Trophoblast cell (in vitro differentiated cells and primary cell): Measurements from ENCODE around the gene SIRT4.
A peak's percentile ranks its signal among the peaks of the same experiment; 100 is the strongest.

ENCODE experiments used
- DNase-seq, 2 donors: peaks; one replicate each; pipeline ENCODE4 v3.0.0-alpha.2; 2016
- H2AFZ ChIP-seq: 2 replicates; pipeline ENCODE4 v1.6.1; 2013; ENCODE audit warnings: low read length, moderate library complexity, mild to moderate bottlenecking; ENCODE audit not compliant: insufficient read depth, poor library complexity
- H2AK5ac ChIP-seq: 2 replicates; pipeline ENCODE4 v1.6.1; 2013; ENCODE audit warnings: mild to moderate bottlenecking, low read length
- H2BK120ac ChIP-seq: 2 replicates; pipeline ENCODE4 v1.6.1; 2013; ENCODE audit warnings: low read length, mild to moderate bottlenecking, moderate library complexity; ENCODE audit not compliant: insufficient read depth, poor library complexity
- H2BK12ac ChIP-seq: 2 replicates; pipeline ENCODE4 v1.6.1; 2013; ENCODE audit warnings: mild to moderate bottlenecking, low read length, moderate library complexity
- H2BK5ac ChIP-seq: 2 replicates; pipeline ENCODE4 v1.6.1; 2013; ENCODE audit warnings: low read length, low read depth, moderate library complexity, mild to moderate bottlenecking; ENCODE audit not compliant: poor library complexity
- H3K14ac ChIP-seq: 2 replicates; pipeline ENCODE4 v1.6.1; 2013; ENCODE audit warnings: mild to moderate bottlenecking, low read length
- H3K18ac ChIP-seq: 2 replicates; pipeline ENCODE4 v1.6.1; 2013; ENCODE audit warnings: mild to moderate bottlenecking, low read length
- H3K23ac ChIP-seq: 2 replicates; pipeline ENCODE4 v1.6.1; 2013; ENCODE audit warnings: low read length
- H3K27ac ChIP-seq: 2 replicates; pipeline ENCODE4 v1.5.1; 2013; ENCODE audit warnings: low read depth, mild to moderate bottlenecking, inconsistent platforms, low read length, moderate library complexity
- H3K27me3 ChIP-seq: 2 replicates; pipeline ENCODE4 v1.6.1; 2013; ENCODE audit warnings: inconsistent platforms, mild to moderate bottlenecking, low read length, moderate library complexity; ENCODE audit not compliant: insufficient read depth
- H3K36me3 ChIP-seq, 2 experiments: 1 replicate in 1 of 2; 2 replicates in 1 of 2; pipeline ENCODE4 v1.6.1; 2013; ENCODE audit warnings: low read length in 2 of 2, mild to moderate bottlenecking in 2 of 2, moderate library complexity in 1 of 2; ENCODE audit not compliant: insufficient read depth in 2 of 2, control insufficient read depth in 1 of 2
- H3K4ac ChIP-seq: 2 replicates; pipeline ENCODE4 v1.6.1; 2013; ENCODE audit warnings: low read depth, mild to moderate bottlenecking, low read length, moderate library complexity
- H3K4me1 ChIP-seq, 2 experiments: 1 replicate in 1 of 2; 2 replicates in 1 of 2; pipeline ENCODE4 v1.6.1; 2013; ENCODE audit warnings: low read length in 2 of 2, mild to moderate bottlenecking in 2 of 2, moderate library complexity in 1 of 2; ENCODE audit not compliant: insufficient read depth in 2 of 2, control insufficient read depth in 1 of 2
- H3K4me2 ChIP-seq: 2 replicates; pipeline ENCODE4 v1.6.1; 2013; ENCODE audit warnings: inconsistent platforms, mild to moderate bottlenecking, low read length, moderate library complexity
- H3K4me3 ChIP-seq: 2 replicates; pipeline ENCODE4 v1.5.1; 2013; ENCODE audit warnings: mild to moderate bottlenecking, low read depth, low read length, inconsistent platforms
- H3K79me1 ChIP-seq: one replicate; pipeline ENCODE4 v1.6.1; 2013; ENCODE audit warnings: low read length
- H3K79me2 ChIP-seq: 2 replicates; pipeline ENCODE4 v1.6.1; 2013; ENCODE audit warnings: low read length, mild to moderate bottlenecking; ENCODE audit not compliant: control insufficient read depth, insufficient read depth, poor library complexity
- H3K9ac ChIP-seq: 2 replicates; pipeline ENCODE4 v1.6.1; 2013; ENCODE audit warnings: mild to moderate bottlenecking, low read length
- H3K9me3 ChIP-seq: 2 replicates; pipeline ENCODE4 v1.6.1; 2013; ENCODE audit warnings: low read depth, mild to moderate bottlenecking, control low read depth, inconsistent platforms, low read length; ENCODE audit not compliant: insufficient read depth
- H4K12ac ChIP-seq: 2 replicates; pipeline ENCODE4 v1.6.1; 2013; ENCODE audit warnings: low read depth, mild to moderate bottlenecking, low read length, moderate library complexity
- H4K8ac ChIP-seq: 2 replicates; pipeline ENCODE4 v1.6.1; 2013; ENCODE audit warnings: low read depth, mild to moderate bottlenecking, low read length, moderate library complexity
- H4K91ac ChIP-seq: one replicate; pipeline ENCODE4 v1.6.1; 2013; ENCODE audit warnings: low read depth, mild to moderate bottlenecking, low read length, moderate library complexity
- WGBS: extraction: QIAGEN DNeasy Blood & Tissue Kit; methylation state at CpG from one replicate; pipeline ENCODE4 v1.1.7; 2013; ENCODE audit warnings: missing lambda C conversion rate; ENCODE audit not compliant: insufficient read length, insufficient coverage; ENCODE audit errors: extremely low coverage; 5-methylcytosine and 5-hydroxymethylcytosine counted together

The SIRT4 gene

GRCh38 chr12:120265473-120266179 lies 36.5 kb upstream of the SIRT4 start, which contains the start of gene PXN:
TSS of gene PXN (minus strand) at chr12:120265730. CDS start at chr12:120265629, 101 bp downstream.
- Histone ChIP-seq H4K91ac (peak within 1 kb of the TSS; percentile 96), H2BK120ac (peak within 1 kb of the TSS; percentile 99), H3K36me3 (peaks cover 0 to 2% of the 10 kb centered on the region in 2 experiments), H3K18ac (peak within 1 kb of the TSS; percentile 99), H3K27me3 (no peaks in the 10 kb centered on the region), H3K23ac (no peak within 1 kb of the TSS), H3K4me3 (peak within 1 kb of the TSS; percentile 98), H3K27ac (peak within 1 kb of the TSS; percentile 87), H2BK12ac (peak within 1 kb of the TSS; percentile 89), H3K79me1 (peaks cover 24% of the 10 kb centered on the region), H4K12ac (peak within 1 kb of the TSS; percentile 80), H3K4ac (peak within 1 kb of the TSS; percentile 78), H3K4me1 (peaks cover 28 to 32% of the 10 kb centered on the region in 2 experiments), H3K4me2 (peak within 1 kb of the TSS; percentile 92), H2BK5ac (peak within 1 kb of the TSS; percentile 98), H3K9ac (peak within 1 kb of the TSS; percentile 99), H4K8ac (peak within 1 kb of the TSS; percentile 91), H3K14ac (peak within 1 kb of the TSS; percentile 98), H2AFZ (peak within 1 kb of the TSS; percentile 81), H2AK5ac (peak within 1 kb of the TSS; percentile 99), H3K9me3 (no peaks in the 10 kb centered on the region), H3K79me2 (peaks cover 40% of the 10 kb centered on the region)
- peak; percentile 88 to 92 for DNase-seq
- WGBS = no CpG with 5 or more reads among the region's 81 CpGs

DNA sequence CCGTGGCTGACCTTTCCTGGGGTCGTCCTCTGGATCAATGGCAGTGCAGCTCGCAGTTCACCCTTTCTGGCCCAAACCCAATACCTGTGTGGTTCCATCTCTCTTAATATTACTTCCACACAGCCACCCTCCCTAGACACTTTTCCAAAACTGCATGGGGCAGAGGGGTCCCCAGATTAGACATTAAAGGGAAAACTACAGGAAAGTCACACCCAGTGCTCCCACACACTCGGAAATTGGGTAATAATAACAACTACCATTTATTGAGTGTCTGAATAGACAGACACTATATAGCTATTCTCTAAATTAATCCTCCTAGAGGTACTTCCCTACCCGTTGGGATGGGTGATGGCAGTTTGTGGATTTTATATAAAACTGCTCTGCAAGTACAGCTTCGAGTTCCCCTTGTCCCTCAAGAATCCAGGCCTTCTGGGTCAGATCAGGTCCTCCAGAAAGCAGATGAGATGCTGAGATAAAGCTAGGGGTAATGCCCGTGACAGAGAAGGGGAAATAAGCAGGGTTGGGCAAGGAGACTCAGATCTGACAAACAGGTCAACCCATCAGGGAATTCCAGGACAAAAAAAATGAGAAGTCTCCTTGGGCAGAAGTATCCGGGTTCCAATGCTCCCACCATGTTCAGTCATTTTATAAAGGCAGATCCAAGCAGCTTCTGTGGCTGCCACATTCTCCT lies 35.8 kb upstream of the SIRT4 start:
- WGBS = no CpG with 5 or more reads among the region's 8 CpGs
- Histone ChIP-seq H3K27ac (no peak overlapping the region), H3K18ac (no peak overlapping the region), H4K91ac (peak overlapping the region; percentile 19), H3K23ac (no peak overlapping the region), H3K4ac (no peak overlapping the region), H3K4me2 (no peak overlapping the region), H3K9me3 (no peaks in the 10 kb centered on the region), H3K4me1 (peaks cover 27 to 32% of the 10 kb centered on the region in 2 experiments), H3K79me2 (peaks cover 36% of the 10 kb centered on the region), H3K9ac (no peak overlapping the region), H3K4me3 (no peak overlapping the region), H3K14ac (no peak overlapping the region), H3K36me3 (peaks cover 0 to 2% of the 10 kb centered on the region in 2 experiments), H3K79me1 (peaks cover 24% of the 10 kb centered on the region), H2BK12ac (peak overlapping the region; percentile 39), H4K8ac (no peak overlapping the region), H4K12ac (no peak overlapping the region), H2AK5ac (peak overlapping the region; percentile 40), H3K27me3 (no peaks in the 10 kb centered on the region), H2BK120ac (no peak overlapping the region), H2AFZ (no peak overlapping the region), H2BK5ac (no peak overlapping the region)
- no peak for DNase-seq

- H2AK5ac ChIP-seq = no peak overlapping the region
- H3K27me3 ChIP-seq = no peaks in the 10 kb centered on the region
- H3K36me3 ChIP-seq = peaks cover 0 to 2% of the 10 kb centered on the region in 2 experiments
- H3K27ac ChIP-seq = no peak overlapping the region
- H3K4me2 ChIP-seq = no peak overlapping the region
- no peaks in the 10 kb centered on the region for H3K9me3 ChIP-seq
- H3K4me3 ChIP-seq = no peak overlapping the region
- H3K14ac ChIP-seq = no peak overlapping the region
- no peak overlapping the region for H2BK120ac ChIP-seq
- H2AFZ ChIP-seq = no peak overlapping the region
- H3K79me2 ChIP-seq = peaks cover 24% of the 10 kb centered on the region
- H4K12ac ChIP-seq = no peak overlapping the region
- no peak overlapping the region for H4K8ac ChIP-seq
- no peak overlapping the region for H4K91ac ChIP-seq
- H3K9ac ChIP-seq = no peak overlapping the region
- H2BK5ac ChIP-seq = no peak overlapping the region
- H3K4me1 ChIP-seq = peaks cover 13 to 18% of the 10 kb centered on the region in 2 experiments
- no peak overlapping the region for H3K4ac ChIP-seq
- DNase-seq = no peak
- peaks cover 22% of the 10 kb centered on the region for H3K79me1 ChIP-seq
- H3K18ac ChIP-seq = no peak overlapping the region
- no peak overlapping the region for H3K23ac ChIP-seq
- WGBS = no CpG with 5 or more reads among the region's 4 CpGs
- H2BK12ac ChIP-seq = no peak overlapping the region
These were observed 34.4 kb upstream of the SIRT4 start for GRCh38 chr12:120267736-120268135.

DNA sequence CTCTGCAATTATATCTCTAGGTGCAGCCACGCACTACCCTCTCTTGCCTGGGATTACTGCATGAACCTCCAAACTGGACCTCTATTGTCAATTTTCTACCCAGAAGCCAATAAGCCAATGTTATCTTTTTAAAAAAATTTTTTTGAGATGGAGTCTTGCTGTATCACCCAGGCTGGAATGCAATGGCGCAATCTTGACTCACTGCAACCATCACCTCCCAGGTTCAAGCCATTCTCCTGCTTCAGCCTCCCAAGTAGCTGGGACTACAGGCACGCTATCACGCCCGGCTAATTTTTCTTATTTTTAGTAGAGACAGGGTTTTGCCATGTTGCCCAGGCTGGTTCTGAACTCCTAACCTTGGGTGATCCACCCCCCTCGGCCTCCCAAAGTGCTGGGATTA lies 25.4 kb upstream of the SIRT4 start:
- Histone ChIP-seq H3K14ac (no peak overlapping the region), H2BK5ac (no peak overlapping the region), H3K4me1 (no peaks in the 10 kb centered on the region), H3K27me3 (no peaks in the 10 kb centered on the region), H4K12ac (no peak overlapping the region), H3K9ac (no peak overlapping the region), H3K4me2 (no peak overlapping the region), H3K79me2 (no peaks in the 10 kb centered on the region), H4K8ac (no peak overlapping the region), H2BK120ac (no peak overlapping the region), H2AFZ (no peak overlapping the region), H3K79me1 (peaks cover 3% of the 10 kb centered on the region), H2BK12ac (no peak overlapping the region), H3K9me3 (peaks cover 9% of the 10 kb centered on the region), H3K4ac (no peak overlapping the region), H3K23ac (no peak overlapping the region), H3K4me3 (no peak overlapping the region), H3K36me3 (peaks cover 0 to 1% of the 10 kb centered on the region in 2 experiments), H3K27ac (no peak overlapping the region), H3K18ac (no peak overlapping the region), H2AK5ac (no peak overlapping the region), H4K91ac (no peak overlapping the region)
- WGBS = no CpG with 5 or more reads among the region's 6 CpGs
- DNase-seq = peak; percentile 75 to 82
